Measurements from ENCODE around the gene RFESD.

- TF ChIP-seq YY1 (IDR thresholded peaks at IDR 0.05; ENCODE audit: low read depth) (no peak), SMC3 (IDR thresholded peaks at IDR 0.05; ENCODE audit: low read depth, low read length) (no peak), USF2 (IDR thresholded peaks at IDR 0.05; ENCODE audit: borderline replicate concordance, low read depth, low read length) (no peak)
Measured at GRCh38 chr5:95672641-95673040, 26.1 kb downstream of the RFESD start.
